ENCODE measurements around the gene ZNF445. TPM values are rescaled to one million over a fixed set of nuclear protein-coding genes. Genes with fewer than 3 reads are reported as not detected.

The ZNF445 gene
- total and polyA plus RNA-seq, 2 of the 8 experiments (the other 6 are each of a cell fraction or from before 2014, with no cell fraction given), result 3.3 to 26.3 TPM

- Histone ChIP-seq H3K4me2 (ENCODE audit: insufficient read depth in 1 of 2, low read depth in 2 of 2, low read length in 2 of 2) (no peak overlapping the region), H3K9me3 (ENCODE audit: insufficient read depth in 2 of 2, low read depth in 1 of 2, low read length in 1 of 2) (peaks cover 12 to 18% of the 10 kb centered on the region in 2 experiments; a peak in 3 of 4 replicates), H3K4ac (replicated peaks; ENCODE audit: insufficient read length, low read depth, low read length) (no peak overlapping the region), H4K8ac (ENCODE audit: extremely low read depth, insufficient read depth, low read length) (no peak overlapping the region), H4K20me1 (replicated peaks in 1 of 2; ENCODE audit: control insufficient read depth in 1 of 2, insufficient read depth in 2 of 2, low read length in 2 of 2) (peaks cover 0 to 2% of the 10 kb centered on the region in 2 experiments), H2BK5ac (ENCODE audit: low read depth, low read length) (no peak overlapping the region), H4K91ac (replicated peaks; ENCODE audit: insufficient read length, low read length) (no peak overlapping the region), H2BK15ac (ENCODE audit: low read length) (no peak overlapping the region), H4K5ac (ENCODE audit: insufficient read length, low read depth, low read length) (no peak overlapping the region), H2AFZ (ENCODE audit: low read length) (no peak overlapping the region), H3K23me2 (ENCODE audit: low read depth, low read length) (no peaks in the 10 kb centered on the region), H3K79me2 (ENCODE audit: control insufficient read depth in 1 of 2, insufficient read depth in 2 of 2, low read length in 2 of 2) (no peaks in the 10 kb centered on the region; a peak in 1 of 4 replicates), H3K9ac (replicated peaks in 1 of 4; ENCODE audit: extremely low read depth in 1 of 4, low read depth in 3 of 4, low read length in 3 of 4) (no peak overlapping the region), H3K27me3 (replicated peaks in 1 of 4; ENCODE audit: control insufficient read depth in 3 of 4, extremely low read depth in 1 of 4, insufficient read depth in 3 of 4, low read length in 3 of 4) (no peaks in the 10 kb centered on the region), H3K23ac (ENCODE audit: insufficient read length) (no peak overlapping the region), H2BK120ac (replicated peaks; ENCODE audit: low read depth, low read length) (no peak overlapping the region), H2AK5ac (ENCODE audit: low read depth, low read length) (no peak overlapping the region), H3K56ac (replicated peaks; ENCODE audit: insufficient read length, low read depth, low read length) (no peak overlapping the region), H3K14ac (ENCODE audit: insufficient read length) (no peak overlapping the region), H2BK20ac (ENCODE audit: low read length) (no peak overlapping the region), H3K36me3 (ENCODE audit: control insufficient read depth in 2 of 4, insufficient read depth in 4 of 4, low read length in 3 of 4) (peaks cover 20 to 51% (median 41%) of the 10 kb centered on the region in 4 experiments; a peak in 7 of 8 replicates), H3K4me3 (ENCODE audit: extremely low read depth in 1 of 4, insufficient read depth in 2 of 4, low read depth in 3 of 4, low read length in 4 of 4) (no peak overlapping the region), H3K18ac (ENCODE audit: extremely low read depth, low read length) (no peak overlapping the region), H2BK12ac (ENCODE audit: low read depth, low read length) (no peak overlapping the region), H3K4me1 (replicated peaks in 1 of 4; ENCODE audit: control insufficient read depth in 3 of 4, insufficient read depth in 4 of 4, low read length in 3 of 4) (no peaks in the 10 kb centered on the region; a peak in 2 of 7 replicates), H3K79me1 (ENCODE audit: low read depth, low read length) (no peaks in the 10 kb centered on the region; the same call in 1 of the 2 replicates), H3K27ac (ENCODE audit: low read depth, low read length) (no peak overlapping the region)
- FAIRE-seq, result no peak
- ChIA-PET CTCF (ENCODE audit: partially characterized antibody) (interaction anchor here (0.5 kb wide), 1 partner anchor 331 kb away, joined by 5 read pairs; no protein-coding TSS in a partner anchor), POLR2A (ENCODE audit: partially characterized antibody) (no interaction called here)
- DNase-seq (ENCODE audit: low read depth in 1 of 2, low spot score in 2 of 2), result no peak
- 91% methylated on average over 2 of the region's 2 CpGs; no CpG with 5 or more reads in 1 of the 2 experiments for WGBS, 2 experiments (ENCODE audit: extremely low coverage in 1 of 2, insufficient coverage in 1 of 2, insufficient read length in 1 of 2, insufficient replicate concordance in 2 of 2, low coverage in 1 of 2, low lambda C conversion rate in 2 of 2, missing lambda C conversion rate in 1 of 2)
- TF ChIP-seq POU5F1 (IDR thresholded peaks at IDR 0.05; ENCODE audit: low read depth, low read length) (no peak), RNF2 (IDR thresholded peaks at IDR 0.05; ENCODE audit: borderline replicate concordance, low read depth, low read length, missing control alignments, poor library complexity, severe bottlenecking) (no peak), CBX8 (IDR thresholded peaks at IDR 0.05; ENCODE audit: borderline replicate concordance, low read depth, low read length) (no peak), SAP30 (IDR thresholded peaks at IDR 0.05; ENCODE audit: insufficient read depth, insufficient replicate concordance, low read length) (no peak), CTBP2 (IDR thresholded peaks at IDR 0.05; ENCODE audit: borderline replicate concordance, insufficient read depth, insufficient read length, low read length) (no peak), SIRT6 (IDR thresholded peaks at IDR 0.05; ENCODE audit: low read length) (no peak), CEBPB (IDR thresholded peaks at IDR 0.05; ENCODE audit: low read depth, low read length) (no peak), SP1 (IDR thresholded peaks at IDR 0.05; ENCODE audit: low read depth, low read length) (no peak), CBX5 (IDR thresholded peaks at IDR 0.05; ENCODE audit: low read depth, low read length) (no peak), MAX (IDR thresholded peaks at IDR 0.05) (no peak), HDAC2 (IDR thresholded peaks at IDR 0.05; ENCODE audit: borderline replicate concordance in 1 of 2, low read depth in 2 of 2, low read length in 2 of 2) (no peak), ASH2L (IDR thresholded peaks at IDR 0.05; ENCODE audit: low read length) (no peak), RFX5 (IDR thresholded peaks at IDR 0.05; ENCODE audit: borderline replicate concordance, low read depth, low read length) (no peak), SUZ12 (IDR thresholded peaks at IDR 0.05; ENCODE audit: low read length) (no peak)
Measured at GRCh38 chr3:44444437-44444836, 33.0 kb downstream of the ZNF445 start.
